Smooth muscle cell (in vitro differentiated cells): Measurements from ENCODE around the gene MATCAP1. TPM values are rescaled to one million over a fixed set of nuclear protein-coding genes. Genes with fewer than 3 reads are reported as not detected.

Experiments used
- DNase-seq: peaks from one replicate; lab custom pipeline; 2025; ENCODE audit not compliant: unreplicated experiment; lab: John Stamatoyannopoulos, UW
- H2AFZ ChIP-seq: fragments of 200-600 bp; sonication (generic); 2 replicates; pipeline ENCODE4 v1.6.0; 2016; ENCODE audit warnings: antibody characterized with exemption, low read depth, mild to moderate bottlenecking
- H3F3A ChIP-seq: fragments of 200-600 bp; sonication (generic); 2 replicates; pipeline ENCODE4 v1.6.0; 2017; ENCODE audit warnings: antibody characterized with exemption, low read depth
- H3K27ac ChIP-seq: fragments of 200-600 bp; sonication (generic); 2 replicates; pipeline ENCODE4 v1.5.1; 2016; ENCODE audit warnings: low read depth, mild to moderate bottlenecking
- H3K27me3 ChIP-seq: fragments of 200-600 bp; sonication (generic); 2 replicates; pipeline ENCODE4 v1.6.1; 2016; ENCODE audit warnings: low read depth, mild to moderate bottlenecking
- H3K36me3 ChIP-seq: fragments of 200-600 bp; sonication (generic); 2 replicates; pipeline ENCODE4 v1.5.1; 2016; ENCODE audit warnings: low read depth
- H3K4me1 ChIP-seq: fragments of 200-600 bp; sonication (generic); 2 replicates; pipeline ENCODE4 v1.5.1; 2016; ENCODE audit warnings: low read depth
- H3K4me2 ChIP-seq: fragments of 200-600 bp; sonication (generic); 2 replicates; pipeline ENCODE4 v1.6.0; 2016; ENCODE audit warnings: mild to moderate bottlenecking
- H3K4me3 ChIP-seq: fragments of 200-600 bp; sonication (generic); 2 replicates; pipeline ENCODE4 v1.5.1; 2016; ENCODE audit warnings: mild to moderate bottlenecking
- H3K79me2 ChIP-seq: fragments of 200-600 bp; sonication (generic); 2 replicates; pipeline ENCODE4 v1.6.0; 2016; ENCODE audit warnings: low read depth, mild to moderate bottlenecking
- H3K9ac ChIP-seq: fragments of 200-600 bp; sonication (generic); 2 replicates; pipeline ENCODE4 v1.6.0; 2016; ENCODE audit warnings: low read depth
- H3K9me3 ChIP-seq: fragments of 200-600 bp; sonication (generic); replicated peaks from 2 replicates; pipeline ENCODE4 v1.5.1; 2016; ENCODE audit warnings: low read depth
- H4K20me1 ChIP-seq: fragments of 200-600 bp; sonication (generic); 2 replicates; pipeline ENCODE4 v1.6.0; 2016; ENCODE audit warnings: low read depth
- WGBS: methylation state at CpG from one replicate; pipeline ENCODE4 v1.1.7; 2016; ENCODE audit warnings: low lambda C conversion rate; 5-methylcytosine and 5-hydroxymethylcytosine counted together
- polyA plus RNA-seq: library from polyadenylated mRNA; unstranded; fragments of >200 nt; fragmentation: Nextera tagmentation; extraction: Ambion mirVana; gene quantifications from 2 replicates; pipeline ENCODE4 v1.2.1, GENCODE V29; 2016
- total RNA-seq: library from RNA; depleted of rRNA; stranded (reverse); fragments of >200 nt; gene quantifications from 2 replicates; pipeline ENCODE4 v1.2.3, GENCODE V29; 2014
- TF ChIP-seq, protein P1 (sequence below): fragments of 200-600 bp; sonication (generic); IDR thresholded peaks from 2 replicates; pipeline ENCODE4 v1.5.1; 2017; ENCODE audit warnings: borderline replicate concordance, mild to moderate bottlenecking, antibody characterized with exemption; ENCODE audit not compliant: insufficient read depth, poor library complexity, severe bottlenecking

Gene MATCAP1
- total and polyA plus RNA-seq, 2 experiments from 2014 or later = 24.0 to 24.7 TPM

DNA sequence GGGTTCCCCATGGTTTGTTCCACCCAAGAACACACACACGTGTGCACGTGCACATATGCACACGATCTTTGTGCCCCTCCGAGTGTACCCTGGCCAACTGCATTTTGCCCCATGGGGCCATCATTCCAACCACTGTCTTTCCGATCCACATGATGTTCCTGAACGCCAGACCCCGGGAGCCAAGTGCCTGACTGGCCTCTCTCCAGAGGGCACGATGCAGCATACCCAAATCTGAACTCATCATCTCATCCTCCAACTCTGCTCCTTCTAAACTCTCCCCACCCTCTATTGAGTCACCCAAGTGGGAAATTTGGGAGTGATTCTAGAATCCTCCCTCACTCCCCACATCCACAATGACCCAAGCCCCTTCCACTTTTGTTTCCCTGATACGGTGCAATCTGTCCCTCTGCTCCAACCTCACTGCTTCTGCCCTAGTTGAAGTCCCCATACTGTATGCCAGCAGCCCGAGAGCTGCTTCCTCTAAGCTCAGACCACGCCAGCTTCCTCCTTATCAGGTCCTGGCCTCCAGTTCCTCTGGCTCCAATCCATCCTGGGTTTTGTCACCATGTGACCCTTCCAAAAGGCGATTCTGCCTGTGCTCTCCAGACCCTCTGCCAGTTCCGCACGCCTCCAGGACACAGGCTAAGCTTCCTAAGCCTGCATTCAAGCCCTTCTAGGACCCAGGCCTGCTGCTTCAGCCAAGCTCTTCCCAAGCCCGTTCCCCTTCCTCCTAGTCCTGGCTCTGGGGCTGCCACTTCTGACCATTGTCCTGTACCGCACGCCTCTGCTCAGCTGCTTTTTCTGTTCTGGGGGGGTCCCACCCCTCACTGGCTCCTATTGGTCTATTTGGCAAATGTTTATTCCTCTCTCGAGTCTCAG is 33.1 kb upstream of the MATCAP1 start:
- no peaks in the 10 kb centered on the region for H3K36me3 ChIP-seq
- 67% methylated on average over 18 of the region's 18 CpGs for WGBS
- DNase-seq = no peak
- H3K9me3 ChIP-seq = no peaks in the 10 kb centered on the region
- no peaks in the 10 kb centered on the region for H4K20me1 ChIP-seq
- no peak overlapping the region for H2AFZ ChIP-seq
- TF ChIP-seq, protein P1, sequence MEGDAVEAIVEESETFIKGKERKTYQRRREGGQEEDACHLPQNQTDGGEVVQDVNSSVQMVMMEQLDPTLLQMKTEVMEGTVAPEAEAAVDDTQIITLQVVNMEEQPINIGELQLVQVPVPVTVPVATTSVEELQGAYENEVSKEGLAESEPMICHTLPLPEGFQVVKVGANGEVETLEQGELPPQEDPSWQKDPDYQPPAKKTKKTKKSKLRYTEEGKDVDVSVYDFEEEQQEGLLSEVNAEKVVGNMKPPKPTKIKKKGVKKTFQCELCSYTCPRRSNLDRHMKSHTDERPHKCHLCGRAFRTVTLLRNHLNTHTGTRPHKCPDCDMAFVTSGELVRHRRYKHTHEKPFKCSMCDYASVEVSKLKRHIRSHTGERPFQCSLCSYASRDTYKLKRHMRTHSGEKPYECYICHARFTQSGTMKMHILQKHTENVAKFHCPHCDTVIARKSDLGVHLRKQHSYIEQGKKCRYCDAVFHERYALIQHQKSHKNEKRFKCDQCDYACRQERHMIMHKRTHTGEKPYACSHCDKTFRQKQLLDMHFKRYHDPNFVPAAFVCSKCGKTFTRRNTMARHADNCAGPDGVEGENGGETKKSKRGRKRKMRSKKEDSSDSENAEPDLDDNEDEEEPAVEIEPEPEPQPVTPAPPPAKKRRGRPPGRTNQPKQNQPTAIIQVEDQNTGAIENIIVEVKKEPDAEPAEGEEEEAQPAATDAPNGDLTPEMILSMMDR = no peak
- no peaks in the 10 kb centered on the region for H3K4me1 ChIP-seq
- H3K79me2 ChIP-seq = no peaks in the 10 kb centered on the region
- H3F3A ChIP-seq = no peaks in the 10 kb centered on the region
- no peak overlapping the region for H3K9ac ChIP-seq
- H3K4me2 ChIP-seq = no peak overlapping the region
- no peak overlapping the region for H3K4me3 ChIP-seq
- H3K27ac ChIP-seq = no peak overlapping the region
- no peaks in the 10 kb centered on the region for H3K27me3 ChIP-seq

DNA sequence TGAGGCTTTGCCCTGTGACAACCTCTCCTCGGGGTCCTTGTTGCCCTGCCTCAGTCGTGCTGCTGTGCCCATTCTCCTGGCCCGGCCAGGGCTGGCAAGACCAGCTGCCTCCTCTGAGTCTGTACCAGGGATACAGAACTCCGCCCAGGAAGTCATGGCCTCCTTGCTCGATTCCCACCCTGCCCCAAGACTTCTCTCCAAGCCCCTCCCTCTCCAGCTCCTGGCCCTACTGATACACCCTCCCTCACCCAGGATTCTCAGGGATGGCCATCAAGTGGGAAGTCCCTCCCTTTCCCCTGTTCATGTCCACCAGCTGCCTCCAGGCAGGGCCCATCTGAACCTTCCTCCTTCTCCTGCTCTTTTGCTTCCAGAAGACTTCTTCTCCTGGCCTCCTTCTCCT is 31.9 kb upstream of the MATCAP1 start:
- Histone ChIP-seq H3K4me2 (no peak overlapping the region), H3K36me3 (no peaks in the 10 kb centered on the region), H3F3A (no peaks in the 10 kb centered on the region), H3K27ac (no peak overlapping the region), H2AFZ (no peak overlapping the region), H4K20me1 (no peaks in the 10 kb centered on the region), H3K4me3 (no peak overlapping the region), H3K79me2 (no peaks in the 10 kb centered on the region), H3K4me1 (no peaks in the 10 kb centered on the region), H3K27me3 (no peaks in the 10 kb centered on the region), H3K9me3 (no peaks in the 10 kb centered on the region), H3K9ac (no peak overlapping the region)
- DNase-seq = no peak
- WGBS = 79% methylated on average over 5 of the region's 5 CpGs
- TF ChIP-seq, protein P1 = no peak

DNA sequence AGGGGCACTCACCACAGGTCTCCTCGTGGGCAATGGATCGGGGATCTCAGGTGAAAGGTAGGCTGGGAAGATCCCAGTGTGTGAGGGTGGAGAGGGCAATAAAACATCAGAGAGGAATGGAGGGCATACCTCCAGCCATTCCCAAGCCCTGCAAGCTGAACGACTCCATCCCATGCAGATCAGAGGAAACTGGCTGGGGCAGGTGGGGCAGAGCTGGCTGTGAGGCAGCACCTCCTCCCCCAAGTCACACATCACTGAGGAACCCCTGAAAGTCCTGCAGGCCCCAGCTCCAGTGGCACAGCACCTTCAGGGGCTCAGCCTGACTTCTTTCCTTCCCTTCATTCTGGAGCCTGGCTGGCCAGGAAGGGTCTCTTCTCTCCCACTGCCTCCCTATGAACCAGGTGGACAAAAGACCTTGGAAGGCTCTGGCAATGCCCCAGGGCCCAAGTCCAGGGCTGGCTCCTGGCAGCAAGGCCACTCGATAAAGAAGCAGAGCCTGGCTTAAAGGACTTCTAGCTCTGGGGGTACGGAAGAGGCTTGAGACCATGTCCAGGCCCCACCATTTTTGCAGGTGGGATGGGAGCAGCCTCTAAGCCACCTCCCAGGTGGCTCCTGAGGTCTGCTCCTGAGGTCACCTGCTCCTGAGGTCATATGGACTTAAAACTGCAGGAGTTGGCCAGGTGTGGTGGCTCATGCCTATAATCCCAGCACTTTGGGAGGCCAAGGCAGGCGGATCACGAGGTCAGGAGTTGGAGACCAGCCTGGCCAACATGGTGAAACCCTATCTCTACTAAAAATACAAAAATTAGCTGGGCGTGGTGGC is 29.6 kb upstream of the MATCAP1 start:
- TF ChIP-seq, protein P1 = no peak
- WGBS = 85% methylated on average over 8 of the region's 8 CpGs
- Histone ChIP-seq H3K36me3 (no peaks in the 10 kb centered on the region), H3K4me1 (no peaks in the 10 kb centered on the region), H2AFZ (no peak overlapping the region), H3K4me2 (no peak overlapping the region), H3K27me3 (no peaks in the 10 kb centered on the region), H3K27ac (no peak overlapping the region), H3K79me2 (no peaks in the 10 kb centered on the region), H3K9ac (no peak overlapping the region), H3K9me3 (no peaks in the 10 kb centered on the region), H3K4me3 (no peak overlapping the region), H3F3A (no peaks in the 10 kb centered on the region), H4K20me1 (no peaks in the 10 kb centered on the region)
- DNase-seq = no peak
